ENCODE measurements around the gene SETD2. TPM values are rescaled to one million over a fixed set of nuclear protein-coding genes. Genes with fewer than 3 reads are reported as not detected.

SETD2 gene
- total RNA-seq, 4 donors from 2014 or later: 54.3 to 113 (median 67.9) TPM

GRCh38 chr3:47009225-47010110 lies 154.4 kb downstream of the SETD2 start:
- WGBS, 2 donors (ENCODE audit: low coverage in 1 of 2): 51% methylated on average over 73 of the region's 85 CpGs; no CpG with 5 or more reads in 1 of the 2 donors
- intact Hi-C loops (cut with DNase I; ENCODE audit: low total_unique reads): loop anchor here (10.0 kb wide), 1 partner anchor 155 kb away; the partner anchor contains the start of gene SETD2
- H3K36me3 ChIP-seq: no peaks in the 10 kb centered on the region
- no peaks in the 10 kb centered on the region for H3K27me3 ChIP-seq
- in situ Hi-C loops (cut with MboI; ENCODE audit: low pct_ligation_motif_present in 1 of 4, low pct_unique_long_range_greater_than_20kb in 1 of 4, low sequenced_read_pairs in 3 of 4): loop anchor here in 3 of 4 donors (25.0 kb wide), 2 partner anchors 153 to 297 kb away; partner anchors contain the start of genes PRSS50 (in 2 of the 3), TMIE (in 2 of the 3) and SETD2 (in 1 of the 3)
- H3K4me1 ChIP-seq: peaks cover 0 to 10% (median 3%) of the 10 kb centered on the region in 4 donors
- peak overlapping the region; percentile 5 to 52 (median 44) for H3K4me3 ChIP-seq
- peak; percentile 85 for DNase-seq
- peak overlapping the region; percentile 80 to 86 (median 83) for H3K27ac ChIP-seq
- no peaks in the 10 kb centered on the region for H3K9me3 ChIP-seq
- TF ChIP-seq EP300 (IDR thresholded peaks at IDR 0.05; ENCODE audit: low read depth): no peak
- TF ChIP-seq POLR2AphosphoS5 (IDR thresholded peaks at IDR 0.05): peak; percentile 57 to 76 (median 73)
- TF ChIP-seq POLR2A (IDR thresholded peaks at IDR 0.05): peak; percentile 59
- no peak for TF ChIP-seq CTCF (IDR thresholded peaks at IDR 0.05)

GRCh38 chr3:47008851-47009224 lies 155.1 kb downstream of the SETD2 start:
- Histone ChIP-seq H3K36me3 (no peaks in the 10 kb centered on the region), H3K27ac (peak overlapping the region; percentile 80 to 86 (median 83)), H3K4me3 (peak overlapping the region in 3 of 4 donors; percentile 42 to 52 (median 47)), H3K27me3 (no peaks in the 10 kb centered on the region), H3K4me1 (peaks cover 0 to 10% (median 3%) of the 10 kb centered on the region in 4 donors), H3K9me3 (no peaks in the 10 kb centered on the region)
- no peak for TF ChIP-seq CTCF (IDR thresholded peaks at IDR 0.05)
- no peak for TF ChIP-seq POLR2AphosphoS5 (IDR thresholded peaks at IDR 0.05)
- no peak for TF ChIP-seq EP300 (IDR thresholded peaks at IDR 0.05; ENCODE audit: low read depth)
- TF ChIP-seq POLR2A (IDR thresholded peaks at IDR 0.05): no peak
- no peak for DNase-seq
- in situ Hi-C loops (cut with MboI; ENCODE audit: low pct_ligation_motif_present in 1 of 4, low pct_unique_long_range_greater_than_20kb in 1 of 4, low sequenced_read_pairs in 3 of 4) (loop anchor here in 3 of 4 donors (25.0 kb wide), 2 partner anchors 153 to 297 kb away; partner anchors contain the start of genes PRSS50 (in 2 of the 3), TMIE (in 2 of the 3) and SETD2 (in 1 of the 3)), intact Hi-C loops (cut with DNase I; ENCODE audit: low total_unique reads) (loop anchor here (10.0 kb wide), 1 partner anchor 156 kb away; the partner anchor contains the start of gene SETD2)
- 66% methylated on average over 13 of the region's 23 CpGs; no CpG with 5 or more reads in 1 of the 2 donors for WGBS, 2 donors (ENCODE audit: low coverage in 1 of 2)

GRCh38 chr3:47008234-47008796 lies 155.6 kb downstream of the SETD2 start:
- DNase-seq: peak; percentile 7
- TF ChIP-seq CTCF (IDR thresholded peaks at IDR 0.05) (no peak), POLR2AphosphoS5 (IDR thresholded peaks at IDR 0.05) (no peak), EP300 (IDR thresholded peaks at IDR 0.05; ENCODE audit: low read depth) (no peak), POLR2A (IDR thresholded peaks at IDR 0.05) (no peak)
- intact Hi-C loops (cut with DNase I; ENCODE audit: low total_unique reads): loop anchor here (10.0 kb wide), 1 partner anchor 156 kb away; the partner anchor contains the start of gene SETD2
- Histone ChIP-seq H3K4me3 (no peak overlapping the region), H3K27me3 (no peaks in the 10 kb centered on the region), H3K9me3 (no peaks in the 10 kb centered on the region), H3K36me3 (peaks cover 0 to 2% (median 0%) of the 10 kb centered on the region in 4 donors), H3K4me1 (peaks cover 0 to 10% (median 3%) of the 10 kb centered on the region in 4 donors), H3K27ac (no peak overlapping the region)
- in situ Hi-C loops (cut with MboI; ENCODE audit: low pct_ligation_motif_present in 1 of 4, low pct_unique_long_range_greater_than_20kb in 1 of 4, low sequenced_read_pairs in 3 of 4): loop anchor here in 3 of 4 donors (25.0 kb wide), 2 partner anchors 154 to 296 kb away; partner anchors contain the start of genes PRSS50 (in 2 of the 3), TMIE (in 2 of the 3) and SETD2 (in 1 of the 3)
- 80 to 95% methylated on average over 1 to 13 of the region's 13 CpGs for WGBS, 2 donors (ENCODE audit: low coverage in 1 of 2)

Measured in transverse colon (tissue), 4 donors.